Measurements from ENCODE around the gene MEGF9. TPM values are rescaled to one million over a fixed set of nuclear protein-coding genes. Genes with fewer than 3 reads are reported as not detected.

MEGF9 gene
- total and polyA plus RNA-seq, 2 of the 13 experiments (the other 11 are each of a cell fraction or from before 2014, with no cell fraction given), result 3.1 to 3.3 TPM

GRCh38 chr9:120558454-120558853, 155.8 kb downstream of the MEGF9 start:
- no TSS peak for BruUV-seq (replicated peaks)
- FAIRE-seq (no peak), ATAC-seq (no peak), DNase-seq (ENCODE audit: low spot score) (no peak)
- H3K4me3 ChIP-seq (replicated peaks in 1 of 3; ENCODE audit: insufficient read depth in 1 of 3, low read depth in 2 of 3, low read length in 3 of 3), result no peak overlapping the region
- H3K27me3 ChIP-seq (ENCODE audit: control insufficient read depth in 1 of 2, insufficient read depth in 2 of 2, low read length in 2 of 2), result no peaks in the 10 kb centered on the region
- H3K4me1 ChIP-seq (ENCODE audit: insufficient read depth, low read length), result peaks cover 30% of the 10 kb centered on the region
- in situ Hi-C loops (cut with HindIII; ENCODE audit: extremely low pct_ligation_motif_present, low pct_unique_long_range_greater_than_20kb) (no loop called here), intact Hi-C loops (cut with micrococcal nuclease; ENCODE audit: unreplicated experiment) (no loop called here)
- no peak overlapping the region for H3K27ac ChIP-seq (ENCODE audit: extremely low read length, insufficient read depth, low read length)
- no peaks in the 10 kb centered on the region for H4K20me1 ChIP-seq (ENCODE audit: insufficient read depth, low read length)
- ChIA-PET CTCF (ENCODE audit: low intra/inter-chr PET ratio, low total read pairs) (no interaction called here), POLR2A (interaction anchor here (4.1 kb wide), 1 partner anchor 12 kb away, joined by 25 read pairs; no protein-coding TSS in a partner anchor)
- no peak overlapping the region for H2AFZ ChIP-seq (ENCODE audit: low read length)
- WGBS (ENCODE audit: low lambda C conversion rate), result 99% methylated on average over 3 of the region's 3 CpGs
- peaks cover 68% of the 10 kb centered on the region for H3K79me2 ChIP-seq (ENCODE audit: insufficient read depth, low read length)
- H3K9ac ChIP-seq (ENCODE audit: insufficient read depth, low read depth, low read length), result no peak overlapping the region
- H3K36me3 ChIP-seq (replicated peaks in 1 of 2; ENCODE audit: control insufficient read depth in 1 of 2, insufficient read depth in 2 of 2, low read length in 2 of 2), result peaks cover 13 to 45% of the 10 kb centered on the region in 2 experiments
- H3K4me2 ChIP-seq (ENCODE audit: low read depth, low read length), result no peak overlapping the region
- no peaks in the 10 kb centered on the region for H3K9me3 ChIP-seq (ENCODE audit: low read length)
- no peak for TF ChIP-seq ZNF746 (CRISPR knock-in tag; IDR thresholded peaks at IDR 0.05)
- no peak for TF ChIP-seq PTBP1 (IDR thresholded peaks at IDR 0.05; ENCODE audit: low read depth, low read length, poor library complexity, severe bottlenecking)
- no peak for TF ChIP-seq ZNF672 (CRISPR knock-in tag; IDR thresholded peaks at IDR 0.05)
- TF ChIP-seq ZNF180 (CRISPR knock-in tag; IDR thresholded peaks at IDR 0.05; ENCODE audit: borderline replicate concordance, low read depth), result no peak
- TF ChIP-seq ZSCAN12 (CRISPR knock-in tag; IDR thresholded peaks at IDR 0.05), result no peak
- no peak for TF ChIP-seq TMF1 (CRISPR knock-in tag; IDR thresholded peaks at IDR 0.05; ENCODE audit: low read depth)
- no peak for TF ChIP-seq POLR2G (IDR thresholded peaks at IDR 0.05; ENCODE audit: low read depth, low read length)
- no peak for TF ChIP-seq ZNF337 (CRISPR knock-in tag; IDR thresholded peaks at IDR 0.05; ENCODE audit: borderline replicate concordance, low read depth)
- TF ChIP-seq MEIS2 (CRISPR knock-in tag; IDR thresholded peaks at IDR 0.05), result no peak
- no peak for TF ChIP-seq ZNF503 (CRISPR knock-in tag; IDR thresholded peaks at IDR 0.05)
- TF ChIP-seq ZNF691 (CRISPR knock-in tag; IDR thresholded peaks at IDR 0.05; ENCODE audit: borderline replicate concordance, low read depth), result no peak
- TF ChIP-seq FOSL1 (CRISPR knock-in tag; IDR thresholded peaks at IDR 0.05; ENCODE audit: borderline replicate concordance), result no peak
- TF ChIP-seq ZNF747 (CRISPR knock-in tag; IDR thresholded peaks at IDR 0.05; ENCODE audit: borderline replicate concordance), result no peak
- no peak for TF ChIP-seq TOPORS (CRISPR knock-in tag; IDR thresholded peaks at IDR 0.05)
